ENCODE measurements around the gene ETNK2. TPM values are rescaled to one million over a fixed set of nuclear protein-coding genes. Genes with fewer than 3 reads are reported as not detected.

The ETNK2 gene
- total RNA-seq, 2 donors from 2014 or later = 0.50 to 0.67 TPM

DNA sequence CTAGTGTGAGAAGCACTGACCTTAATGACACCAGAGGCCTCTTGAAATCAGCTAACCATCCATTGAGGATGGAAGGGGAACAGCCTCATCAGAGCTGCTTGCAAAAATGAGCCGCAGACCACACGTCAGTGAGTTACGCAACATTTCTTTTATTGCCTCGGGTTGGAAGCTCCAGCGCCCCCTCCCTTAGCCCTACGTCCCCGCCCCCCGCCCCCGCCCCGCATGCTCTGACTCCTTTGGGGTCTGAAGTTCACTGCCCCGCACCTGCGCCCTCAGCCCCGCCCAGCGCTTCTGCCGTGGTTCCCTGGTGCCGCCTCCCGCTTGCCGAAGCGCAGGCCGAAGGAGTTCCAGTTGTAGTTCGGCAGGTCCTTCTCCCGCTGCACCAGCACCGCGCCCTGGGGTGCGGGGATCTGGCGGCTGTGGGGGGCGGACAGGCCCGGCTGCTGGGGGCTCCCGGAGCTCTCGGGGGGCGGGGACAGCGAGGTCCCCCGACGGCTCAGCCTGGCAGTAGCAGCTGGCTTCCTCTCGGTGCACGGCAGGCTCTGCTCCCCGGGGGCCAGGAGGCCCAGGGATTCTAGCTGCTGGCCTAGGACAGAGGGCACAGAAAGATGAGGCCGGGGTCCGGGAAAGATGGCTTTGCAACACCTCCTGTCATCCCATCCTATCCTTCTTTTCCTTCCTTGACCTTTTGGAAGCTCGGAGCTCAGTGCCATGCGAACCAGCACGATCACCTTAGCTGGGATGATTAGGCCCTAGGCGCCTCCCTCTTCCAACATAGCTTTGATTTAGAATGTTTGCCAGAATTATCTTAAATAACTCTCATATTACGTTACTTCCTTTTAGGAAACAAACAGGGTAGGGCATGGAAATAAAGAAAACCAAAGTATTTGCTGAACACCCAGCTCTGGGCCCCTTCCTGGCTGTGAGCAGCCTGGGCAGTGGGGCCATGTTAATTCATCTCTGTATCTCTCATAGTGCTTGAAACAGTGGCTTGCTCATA lies 38.7 kb upstream of the ETNK2 start:
- Mint-ChIP-seq H3K27me3 (peaks cover 36 to 49% of the 10 kb centered on the region in 2 donors), H3K4me1 (ENCODE audit: low read depth in 2 of 2) (peaks cover 6 to 19% of the 10 kb centered on the region in 2 donors), H3K36me3 (no peaks in the 10 kb centered on the region), H3K27ac (no peak overlapping the region), H3K4me3 (peak overlapping the region; percentile 6), H3K9me3 (no peaks in the 10 kb centered on the region)
- ATAC-seq = peak; percentile 22 to 62
- DNase-seq (ENCODE audit: low spot score) = no peak

DNA sequence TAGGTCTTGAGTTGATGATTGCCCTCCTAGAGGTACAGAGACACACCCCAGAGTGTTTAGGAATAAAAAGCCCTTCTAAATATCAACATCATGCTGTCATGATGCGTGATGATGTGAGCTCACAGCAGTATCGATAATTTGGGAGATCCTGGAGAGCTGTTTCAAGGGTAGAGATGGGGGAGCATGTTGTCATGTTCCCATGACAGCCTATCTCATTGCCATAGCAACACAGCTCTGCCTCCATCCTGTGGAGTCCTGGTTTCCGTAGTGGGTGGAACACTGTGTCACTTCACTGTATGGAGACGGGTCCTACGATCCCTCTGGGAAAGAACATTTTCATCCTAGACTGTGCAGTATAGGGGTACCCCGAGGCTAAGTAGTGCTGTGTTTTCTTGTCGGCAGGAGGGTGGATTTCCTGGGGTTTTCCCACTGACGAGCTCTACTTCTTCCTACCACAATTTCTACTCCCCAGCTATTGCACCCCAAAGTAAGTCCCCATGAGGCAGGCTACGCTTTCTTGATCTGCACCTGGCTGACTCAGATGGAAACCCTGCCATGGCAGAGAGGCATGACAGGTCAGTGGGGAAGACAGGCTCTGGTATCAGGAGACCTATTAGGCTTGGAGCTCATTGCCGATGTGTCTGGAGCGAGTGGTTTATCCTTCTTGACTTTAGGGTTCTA lies 37.3 kb upstream of the ETNK2 start:
- H3K27me3 Mint-ChIP-seq = peaks cover 39 to 59% of the 10 kb centered on the region in 2 donors
- DNase-seq (ENCODE audit: low spot score) (no peak), ATAC-seq (no peak)
- H3K27ac Mint-ChIP-seq = no peak overlapping the region
- peaks cover 0 to 14% of the 10 kb centered on the region in 2 donors for H3K4me1 Mint-ChIP-seq (ENCODE audit: low read depth in 2 of 2)
- no peaks in the 10 kb centered on the region for H3K9me3 Mint-ChIP-seq
- H3K4me3 Mint-ChIP-seq = no peak overlapping the region
- no peaks in the 10 kb centered on the region for H3K36me3 Mint-ChIP-seq

DNA sequence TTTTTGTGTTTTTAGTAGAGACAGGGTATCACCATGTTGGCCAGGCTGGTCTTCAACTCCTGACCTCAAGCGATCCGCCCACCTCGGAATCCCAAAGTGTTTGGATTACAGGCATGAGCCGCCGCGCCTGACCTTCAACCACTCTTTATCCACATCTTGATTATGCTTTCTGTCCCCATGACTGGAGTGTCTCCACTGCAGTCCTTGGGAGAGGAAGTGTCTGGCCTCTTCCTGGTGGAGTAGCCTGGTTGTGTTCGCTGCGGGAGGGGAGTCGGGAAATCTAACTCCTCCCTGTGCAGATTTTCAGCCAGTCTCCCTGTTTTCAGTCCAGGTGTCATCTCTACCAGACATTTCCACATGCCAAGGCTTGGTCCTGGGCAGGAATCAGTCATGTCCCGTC lies 34.8 kb upstream of the ETNK2 start:
- Mint-ChIP-seq H3K36me3 (no peaks in the 10 kb centered on the region), H3K4me3 (no peak overlapping the region), H3K27ac (no peak overlapping the region), H3K9me3 (no peaks in the 10 kb centered on the region), H3K27me3 (peaks cover 37 to 49% of the 10 kb centered on the region in 2 donors), H3K4me1 (ENCODE audit: low read depth in 2 of 2) (peaks cover 0 to 14% of the 10 kb centered on the region in 2 donors)
- no peak for ATAC-seq
- DNase-seq (ENCODE audit: low spot score) = no peak

DNA sequence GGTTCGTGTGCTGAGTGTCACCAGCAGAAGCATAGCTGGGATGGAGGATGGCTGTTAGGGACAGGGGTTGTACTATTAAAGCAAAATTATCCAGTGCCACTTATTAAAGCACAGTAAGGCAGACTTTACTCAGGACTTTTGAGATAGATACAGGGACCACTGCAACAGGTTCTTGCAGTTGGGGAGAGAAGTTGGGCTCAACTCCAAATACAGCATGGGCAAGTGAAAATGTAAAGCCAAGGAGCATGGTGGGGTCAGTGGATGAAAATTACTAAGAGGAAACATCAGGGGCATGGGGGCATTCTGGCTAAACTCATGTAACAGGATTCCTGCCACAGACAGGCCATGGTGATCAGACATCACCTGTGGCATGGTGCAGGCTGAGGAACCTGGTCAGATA lies 29.3 kb upstream of the ETNK2 start:
- ATAC-seq (no peak), DNase-seq (ENCODE audit: low spot score) (peak; percentile 20)
- no peaks in the 10 kb centered on the region for H3K9me3 Mint-ChIP-seq
- H3K4me1 Mint-ChIP-seq (ENCODE audit: low read depth in 2 of 2) = no peaks in the 10 kb centered on the region
- H3K36me3 Mint-ChIP-seq = no peaks in the 10 kb centered on the region
- H3K4me3 Mint-ChIP-seq = no peak overlapping the region
- peaks cover 9 to 10% of the 10 kb centered on the region in 2 donors for H3K27me3 Mint-ChIP-seq
- no peak overlapping the region for H3K27ac Mint-ChIP-seq

DNA sequence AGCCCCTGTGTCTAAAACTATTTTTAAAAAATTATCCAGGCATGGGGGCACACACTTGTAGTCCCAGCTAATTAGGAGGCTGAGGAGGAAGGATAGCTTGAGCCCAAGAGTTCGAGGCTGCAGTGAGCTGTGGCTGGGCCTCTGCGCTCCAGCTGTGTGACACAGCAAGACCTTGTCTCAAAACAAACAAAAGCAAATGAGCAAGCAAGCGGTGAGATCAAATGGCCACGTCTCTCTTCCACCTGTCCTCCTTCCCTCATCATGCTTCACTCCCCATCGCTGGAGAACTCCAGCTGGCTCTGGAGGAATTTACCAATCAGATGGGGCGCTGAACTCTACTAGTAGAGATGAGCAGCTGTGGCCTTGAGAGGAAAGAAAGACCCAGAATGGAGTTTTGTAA lies 28.3 kb upstream of the ETNK2 start:
- H3K27me3 Mint-ChIP-seq = peaks cover 9 to 10% of the 10 kb centered on the region in 2 donors
- ATAC-seq = no peak
- no peak overlapping the region for H3K4me3 Mint-ChIP-seq
- no peaks in the 10 kb centered on the region for H3K4me1 Mint-ChIP-seq (ENCODE audit: low read depth in 2 of 2)
- no peaks in the 10 kb centered on the region for H3K36me3 Mint-ChIP-seq
- no peaks in the 10 kb centered on the region for H3K9me3 Mint-ChIP-seq
- DNase-seq (ENCODE audit: low spot score) = peak; percentile 13
- no peak overlapping the region for H3K27ac Mint-ChIP-seq

DNA sequence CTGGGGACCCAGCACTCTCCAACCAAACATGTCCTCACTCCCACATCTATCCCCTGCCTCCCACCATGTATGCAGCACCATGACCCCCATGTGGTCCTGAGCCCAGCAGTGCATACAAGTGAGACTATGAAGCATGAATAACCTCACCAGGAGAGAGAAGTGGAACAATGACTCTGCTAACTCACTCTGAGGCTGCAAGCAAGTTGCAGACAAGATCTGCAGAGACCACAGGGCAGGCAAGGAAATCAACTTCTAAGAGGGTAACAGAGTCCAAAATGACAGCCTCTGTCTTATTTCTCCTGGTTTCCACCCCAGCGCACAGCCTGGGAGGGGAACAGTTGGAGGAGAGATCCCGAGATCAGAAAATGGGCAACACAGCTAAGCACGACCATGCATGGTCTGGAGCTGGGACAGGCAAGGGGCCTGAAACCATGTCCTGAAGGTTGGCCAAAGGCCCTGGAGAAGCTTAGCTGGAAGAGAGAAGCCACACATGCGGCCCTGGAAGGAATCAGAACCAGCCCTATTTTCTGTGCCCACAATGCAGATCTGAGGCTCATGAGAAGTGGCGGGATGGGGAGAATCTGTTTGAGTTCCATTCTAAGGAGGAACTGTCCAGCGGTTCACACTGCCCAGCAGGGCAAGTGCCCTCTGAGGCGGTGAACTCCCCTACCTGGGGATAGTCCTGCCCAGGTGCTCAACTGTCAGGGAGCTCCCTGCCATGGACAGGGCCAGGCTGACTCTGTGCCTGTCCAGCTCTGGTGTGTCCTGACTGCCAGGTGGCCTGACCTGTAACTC lies 26.8 kb upstream of the ETNK2 start:
- ATAC-seq (no peak), DNase-seq (ENCODE audit: low spot score) (no peak)
- H3K4me3 Mint-ChIP-seq = no peak overlapping the region
- H3K36me3 Mint-ChIP-seq = no peaks in the 10 kb centered on the region
- no peaks in the 10 kb centered on the region for H3K4me1 Mint-ChIP-seq (ENCODE audit: low read depth in 2 of 2)
- H3K27ac Mint-ChIP-seq = no peak overlapping the region
- H3K9me3 Mint-ChIP-seq = no peaks in the 10 kb centered on the region
- H3K27me3 Mint-ChIP-seq = peaks cover 0 to 5% of the 10 kb centered on the region in 2 donors

DNA sequence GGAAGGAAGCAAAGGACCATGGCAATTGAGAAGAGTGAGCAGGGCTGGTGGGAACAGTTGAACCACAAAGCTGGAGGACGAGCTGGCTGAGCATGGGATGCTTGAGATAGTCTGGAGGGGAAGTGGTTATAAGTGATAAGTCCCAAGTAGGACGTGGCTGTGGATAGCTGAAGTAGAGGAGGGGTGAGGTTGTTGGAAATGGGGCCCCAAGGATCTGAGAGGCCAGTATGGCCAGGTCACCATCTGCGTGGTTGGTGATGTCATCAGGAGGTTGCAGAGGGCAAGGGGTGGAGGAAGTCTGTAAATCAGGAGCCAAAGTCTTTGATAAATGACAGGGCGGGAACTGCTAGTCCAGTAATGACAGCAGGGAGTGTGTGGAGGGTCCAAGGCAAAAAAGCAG lies 25.3 kb upstream of the ETNK2 start:
- no peaks in the 10 kb centered on the region for H3K4me1 Mint-ChIP-seq (ENCODE audit: low read depth in 2 of 2)
- H3K27ac Mint-ChIP-seq = no peak overlapping the region
- H3K9me3 Mint-ChIP-seq = no peaks in the 10 kb centered on the region
- no peak overlapping the region for H3K4me3 Mint-ChIP-seq
- DNase-seq (ENCODE audit: low spot score) (no peak), ATAC-seq (no peak)
- H3K27me3 Mint-ChIP-seq = peaks cover 0 to 4% of the 10 kb centered on the region in 2 donors
- H3K36me3 Mint-ChIP-seq = no peaks in the 10 kb centered on the region

DNA sequence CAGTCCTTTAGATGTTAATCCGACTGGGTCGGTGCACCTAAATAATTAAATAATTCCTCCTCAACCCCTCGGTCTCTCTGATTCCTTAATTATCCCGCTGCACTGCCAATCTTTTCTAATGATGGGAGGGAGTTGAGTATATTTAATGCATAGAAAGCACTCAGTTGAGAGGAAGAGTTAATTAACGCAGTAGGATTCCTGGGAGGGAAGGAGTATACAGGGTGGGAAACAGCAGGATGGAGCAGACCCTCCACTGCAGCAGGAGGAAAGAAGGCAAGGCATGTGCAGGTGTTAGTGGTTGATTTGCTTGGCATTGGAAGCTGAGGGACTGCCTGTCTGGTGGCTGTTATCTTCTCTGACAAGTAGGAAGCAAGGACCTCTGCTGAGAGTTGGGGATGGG lies 24.2 kb upstream of the ETNK2 start:
- H3K9me3 Mint-ChIP-seq = no peaks in the 10 kb centered on the region
- ATAC-seq (no peak), DNase-seq (ENCODE audit: low spot score) (no peak)
- H3K27ac Mint-ChIP-seq = no peak overlapping the region
- H3K4me3 Mint-ChIP-seq = no peak overlapping the region
- H3K27me3 Mint-ChIP-seq = peaks cover 0 to 7% of the 10 kb centered on the region in 2 donors
- peaks cover 5% of the 10 kb centered on the region for H3K36me3 Mint-ChIP-seq
- H3K4me1 Mint-ChIP-seq (ENCODE audit: low read depth in 2 of 2) = no peaks in the 10 kb centered on the region

DNA sequence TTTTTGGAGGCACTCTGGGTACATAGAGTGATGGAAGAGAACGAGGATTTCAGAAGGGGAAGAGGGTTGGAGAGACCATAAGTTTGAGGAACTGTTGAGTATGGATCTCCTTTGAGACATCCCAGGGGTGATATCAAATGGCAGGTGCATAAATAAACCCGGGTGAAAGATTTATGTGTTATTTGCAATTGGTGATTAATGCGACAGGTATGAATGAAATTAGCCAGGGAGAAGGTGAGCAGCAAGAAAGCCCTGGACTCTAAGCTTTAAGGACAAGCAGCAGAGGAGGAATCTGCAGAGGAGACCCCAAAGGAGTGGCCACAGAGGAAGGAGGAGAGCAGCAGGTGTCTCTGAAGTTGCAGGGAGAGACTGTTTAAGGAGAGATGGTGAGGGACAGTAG lies 23.1 kb upstream of the ETNK2 start:
- peaks cover 4% of the 10 kb centered on the region for H3K9me3 Mint-ChIP-seq
- ATAC-seq (no peak), DNase-seq (ENCODE audit: low spot score) (no peak)
- H3K27ac Mint-ChIP-seq = no peak overlapping the region
- H3K4me3 Mint-ChIP-seq = no peak overlapping the region
- peaks cover 14% of the 10 kb centered on the region for H3K36me3 Mint-ChIP-seq
- H3K4me1 Mint-ChIP-seq (ENCODE audit: low read depth in 2 of 2) = no peaks in the 10 kb centered on the region
- peaks cover 0 to 7% of the 10 kb centered on the region in 2 donors for H3K27me3 Mint-ChIP-seq

DNA sequence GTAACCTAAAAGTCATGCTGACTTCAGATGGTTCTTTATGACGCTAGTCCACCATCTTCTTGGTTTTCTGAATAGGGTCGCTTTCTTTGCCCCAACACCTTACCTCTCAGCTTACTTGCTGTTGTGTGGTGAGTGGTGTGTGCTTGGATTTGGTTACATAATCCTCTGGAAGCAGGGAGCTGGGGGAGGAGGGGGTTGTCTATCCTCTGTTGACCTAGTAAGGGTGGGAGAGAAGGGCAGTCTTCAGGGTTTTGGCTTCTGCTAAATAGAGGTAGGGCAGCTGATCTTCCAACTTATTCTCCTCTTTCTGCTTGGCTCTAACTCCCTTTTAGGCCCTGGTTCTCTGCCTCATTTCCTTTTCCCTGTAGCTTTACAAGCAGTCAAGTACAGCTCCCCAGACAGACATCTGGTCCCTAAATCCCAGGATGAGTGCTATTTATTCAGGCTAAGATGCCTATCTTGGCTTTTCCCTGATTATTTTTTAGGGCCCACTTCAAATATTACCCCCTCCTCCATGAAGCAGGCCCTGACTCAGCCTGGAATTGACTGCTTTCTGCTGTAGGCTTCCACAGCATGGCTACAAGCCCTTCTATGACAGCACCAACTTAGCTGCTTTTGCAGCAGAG lies 20.7 kb upstream of the ETNK2 start:
- peaks cover 2 to 7% of the 10 kb centered on the region in 2 donors for H3K27me3 Mint-ChIP-seq
- peaks cover 17% of the 10 kb centered on the region for H3K36me3 Mint-ChIP-seq
- ATAC-seq (no peak), DNase-seq (ENCODE audit: low spot score) (no peak)
- H3K4me1 Mint-ChIP-seq (ENCODE audit: low read depth in 2 of 2) = no peaks in the 10 kb centered on the region
- no peak overlapping the region for H3K27ac Mint-ChIP-seq
- H3K9me3 Mint-ChIP-seq = peaks cover 4% of the 10 kb centered on the region
- no peak overlapping the region for H3K4me3 Mint-ChIP-seq

DNA sequence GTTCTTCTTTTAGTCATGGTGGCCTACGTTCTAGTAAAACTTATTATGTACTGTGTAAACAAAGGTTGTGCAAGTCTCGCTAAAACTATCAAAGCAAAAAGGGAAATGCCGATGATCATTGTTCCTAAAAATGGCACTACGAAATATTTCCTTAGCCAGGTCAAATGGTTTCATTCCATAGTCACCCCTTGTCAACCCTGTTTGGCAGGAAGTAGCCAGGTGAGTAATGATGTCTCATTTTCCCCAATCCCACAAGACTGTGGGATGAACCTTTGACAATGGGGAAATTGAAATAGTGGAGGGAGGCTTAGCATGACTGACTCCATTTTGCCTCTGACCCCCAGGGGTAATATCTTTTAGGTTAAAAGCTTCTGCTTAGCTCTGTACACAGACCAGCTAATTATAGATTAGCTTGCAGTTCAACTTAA lies 19.9 kb upstream of the ETNK2 start:
- peaks cover 4% of the 10 kb centered on the region for H3K9me3 Mint-ChIP-seq

DNA sequence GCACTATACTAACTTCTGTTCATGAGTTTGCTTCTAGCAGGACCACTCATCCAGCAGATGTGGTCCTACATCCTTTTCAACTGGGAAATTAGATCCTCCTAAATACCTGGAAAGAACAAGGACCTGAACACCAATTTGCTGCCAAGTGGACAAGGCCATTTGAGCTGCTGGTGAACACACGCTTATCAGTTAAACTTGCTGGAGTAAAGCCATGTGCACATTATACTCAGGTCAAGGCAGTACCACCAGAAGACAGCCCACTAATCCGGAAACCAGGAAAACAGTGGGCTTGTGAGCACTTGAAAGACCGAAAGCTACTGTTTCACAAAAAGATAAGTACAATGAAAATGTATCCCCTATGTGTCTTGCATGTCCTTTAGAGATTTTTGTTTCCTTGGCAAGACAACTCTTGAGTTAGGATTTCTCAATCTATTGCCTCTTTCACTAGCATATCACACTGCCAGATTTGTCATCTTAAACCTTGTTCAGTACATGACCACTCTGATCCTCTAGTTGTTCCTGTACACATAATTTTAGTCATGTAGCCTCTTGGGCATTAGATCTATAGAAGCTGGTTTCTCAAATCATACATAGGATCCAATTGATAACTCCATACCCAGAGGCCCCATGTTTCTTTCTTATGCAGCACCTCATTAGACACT lies 18.8 kb upstream of the ETNK2 start:
- Mint-ChIP-seq H3K27ac (no peak overlapping the region), H3K4me3 (no peak overlapping the region), H3K27me3 (peaks cover 6 to 15% of the 10 kb centered on the region in 2 donors), H3K9me3 (peaks cover 4% of the 10 kb centered on the region), H3K36me3 (peaks cover 17% of the 10 kb centered on the region), H3K4me1 (ENCODE audit: low read depth in 2 of 2) (no peaks in the 10 kb centered on the region)
- ATAC-seq (no peak), DNase-seq (ENCODE audit: low spot score) (no peak)

More for the DNA sequence above, 19.9 kb upstream of the ETNK2 start:
- ATAC-seq = no peak
- no peak for DNase-seq (ENCODE audit: low spot score)
- H3K4me3 Mint-ChIP-seq = no peak overlapping the region
- no peak overlapping the region for H3K27ac Mint-ChIP-seq
- H3K27me3 Mint-ChIP-seq = peaks cover 6 to 11% of the 10 kb centered on the region in 2 donors
- H3K4me1 Mint-ChIP-seq (ENCODE audit: low read depth in 2 of 2) = no peaks in the 10 kb centered on the region
- H3K36me3 Mint-ChIP-seq = peaks cover 17% of the 10 kb centered on the region

DNA sequence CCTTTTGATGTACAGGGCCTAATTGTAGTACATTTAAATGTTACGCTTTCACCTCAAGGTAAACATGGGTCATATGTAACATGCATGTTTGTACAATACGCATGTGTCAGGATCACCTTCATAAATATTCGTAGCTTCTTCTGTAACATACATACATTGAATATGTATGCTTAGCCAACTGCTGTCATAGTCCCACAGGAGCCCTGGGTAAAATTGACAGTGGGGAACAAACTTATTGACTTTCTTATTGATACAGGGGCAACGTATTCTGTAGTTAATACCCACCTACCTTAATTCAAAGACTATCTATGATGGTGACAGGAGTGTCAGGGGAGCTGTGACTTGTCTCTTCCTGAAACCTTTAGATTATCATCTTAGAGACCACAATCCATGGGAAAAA lies 18.0 kb upstream of the ETNK2 start:
- H3K9me3 Mint-ChIP-seq = peaks cover 4% of the 10 kb centered on the region
- H3K36me3 Mint-ChIP-seq = peaks cover 17% of the 10 kb centered on the region
- ATAC-seq (no peak), DNase-seq (ENCODE audit: low spot score) (no peak)
- no peaks in the 10 kb centered on the region for H3K4me1 Mint-ChIP-seq (ENCODE audit: low read depth in 2 of 2)
- no peak overlapping the region for H3K4me3 Mint-ChIP-seq
- peaks cover 6 to 15% of the 10 kb centered on the region in 2 donors for H3K27me3 Mint-ChIP-seq
- H3K27ac Mint-ChIP-seq = no peak overlapping the region
